ENCODE measurements around the gene COG1. TPM values are rescaled to one million over a fixed set of nuclear protein-coding genes. Genes with fewer than 3 reads are reported as not detected.

COG1 gene
- total and polyA plus RNA-seq, 2 donors (not counting 3 experiments of a cell fraction or from before 2014, with no cell fraction given) = 26.2 to 39.0 TPM

DNA sequence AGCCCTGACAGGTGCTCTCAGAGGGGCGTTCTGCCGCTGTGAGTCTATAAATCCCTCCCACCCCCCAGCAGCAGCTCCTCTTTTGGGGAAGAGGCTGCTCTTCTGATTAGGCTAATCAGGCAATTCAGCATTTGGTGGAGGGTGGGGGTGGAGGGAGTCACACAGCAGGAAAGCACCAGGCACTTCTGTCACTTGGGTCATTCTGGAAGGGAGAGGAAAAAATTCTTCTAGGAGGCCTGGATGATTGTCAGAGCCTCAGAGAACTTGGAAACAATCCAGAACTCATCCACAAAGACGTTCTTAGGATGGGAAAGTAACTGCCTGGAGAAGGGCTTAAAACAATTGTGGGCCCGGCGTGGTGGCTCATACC lies 35.3 kb upstream of the COG1 start:
- H3K4me1 ChIP-seq (ENCODE audit: control insufficient read depth, extremely low read depth, insufficient read depth, low read length) = no peaks in the 10 kb centered on the region
- H3K36me3 ChIP-seq (ENCODE audit: control insufficient read depth in 2 of 2, extremely low read depth in 1 of 2, insufficient read depth in 2 of 2, low read length in 2 of 2) = no peaks in the 10 kb centered on the region
- no peaks in the 10 kb centered on the region for H4K20me1 ChIP-seq (replicated peaks; ENCODE audit: control insufficient read depth, extremely low read depth, insufficient read depth, low read length)
- no peaks in the 10 kb centered on the region for H3K9me1 ChIP-seq (replicated peaks; ENCODE audit: control insufficient read depth, extremely low read depth, insufficient read depth, low read length)
- no TSS peak for BruUV-seq (replicated peaks)
- no peak overlapping the region for H2AFZ ChIP-seq (ENCODE audit: low read depth, low read length)
- peaks cover 8 to 11% of the 10 kb centered on the region in 2 experiments for H3K27me3 ChIP-seq (ENCODE audit: control insufficient read depth in 2 of 2, insufficient read depth in 2 of 2, low read length in 2 of 2)
- FAIRE-seq (no peak), DNase-seq (ENCODE audit: low read depth, low spot score) (no peak)
- TF ChIP-seq FOS (IDR thresholded peaks at IDR 0.05; ENCODE audit: borderline replicate concordance, insufficient read depth, low read length) = no peak
- TF ChIP-seq MYC (IDR thresholded peaks at IDR 0.05; ENCODE audit: low read depth, low read length) = no peak
- TF ChIP-seq, protein P1, sequence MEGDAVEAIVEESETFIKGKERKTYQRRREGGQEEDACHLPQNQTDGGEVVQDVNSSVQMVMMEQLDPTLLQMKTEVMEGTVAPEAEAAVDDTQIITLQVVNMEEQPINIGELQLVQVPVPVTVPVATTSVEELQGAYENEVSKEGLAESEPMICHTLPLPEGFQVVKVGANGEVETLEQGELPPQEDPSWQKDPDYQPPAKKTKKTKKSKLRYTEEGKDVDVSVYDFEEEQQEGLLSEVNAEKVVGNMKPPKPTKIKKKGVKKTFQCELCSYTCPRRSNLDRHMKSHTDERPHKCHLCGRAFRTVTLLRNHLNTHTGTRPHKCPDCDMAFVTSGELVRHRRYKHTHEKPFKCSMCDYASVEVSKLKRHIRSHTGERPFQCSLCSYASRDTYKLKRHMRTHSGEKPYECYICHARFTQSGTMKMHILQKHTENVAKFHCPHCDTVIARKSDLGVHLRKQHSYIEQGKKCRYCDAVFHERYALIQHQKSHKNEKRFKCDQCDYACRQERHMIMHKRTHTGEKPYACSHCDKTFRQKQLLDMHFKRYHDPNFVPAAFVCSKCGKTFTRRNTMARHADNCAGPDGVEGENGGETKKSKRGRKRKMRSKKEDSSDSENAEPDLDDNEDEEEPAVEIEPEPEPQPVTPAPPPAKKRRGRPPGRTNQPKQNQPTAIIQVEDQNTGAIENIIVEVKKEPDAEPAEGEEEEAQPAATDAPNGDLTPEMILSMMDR (IDR thresholded peaks at IDR 0.05; ENCODE audit: extremely low read depth in 1 of 2, insufficient read depth in 1 of 2, low read depth in 1 of 2, low read length in 2 of 2) = no peak
- TF ChIP-seq POLR2AphosphoS5 (IDR thresholded peaks at IDR 0.05; ENCODE audit: insufficient read depth, low read depth, low read length) = no peak
- TF ChIP-seq GATA2 (IDR thresholded peaks at IDR 0.05; ENCODE audit: insufficient read depth, insufficient read length, low read depth, low read length) = no peak
- TF ChIP-seq POLR2A (IDR thresholded peaks at IDR 0.05; ENCODE audit: low read depth, low read length) = no peak
- TF ChIP-seq, protein P2, sequence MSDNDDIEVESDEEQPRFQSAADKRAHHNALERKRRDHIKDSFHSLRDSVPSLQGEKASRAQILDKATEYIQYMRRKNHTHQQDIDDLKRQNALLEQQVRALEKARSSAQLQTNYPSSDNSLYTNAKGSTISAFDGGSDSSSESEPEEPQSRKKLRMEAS (IDR thresholded peaks at IDR 0.05; ENCODE audit: insufficient read depth, insufficient read length) = no peak
- TF ChIP-seq EZH2 (IDR thresholded peaks at IDR 0.05; ENCODE audit: borderline replicate concordance, low read depth, low read length, severe bottlenecking) = no peak
- no peak for TF ChIP-seq JUN (IDR thresholded peaks at IDR 0.05; ENCODE audit: borderline replicate concordance, insufficient read depth, insufficient read length, low read depth)
- dilution Hi-C loops (cut with MboI; ENCODE audit: extremely low pct_ligation_motif_present, low sequenced_read_pairs) (no loop called here), intact Hi-C loops (cut with micrococcal nuclease) (no loop called here)
- CTCF ChIA-PET = interaction anchor here (1.2 to 5.3 kb wide), 10 partner anchors 10 to 1434 kb away, joined by 3 to 223 read pairs (median 6); no protein-coding TSS in a partner anchor
- H3K9me3 ChIP-seq (replicated peaks; ENCODE audit: control insufficient read depth, insufficient read depth, low read length) = no peaks in the 10 kb centered on the region
- POLR2A ChIA-PET = no interaction called here
- no peak overlapping the region for H3K9ac ChIP-seq (replicated peaks; ENCODE audit: extremely low read depth, insufficient read depth, low read length)
- H3K79me2 ChIP-seq (ENCODE audit: control insufficient read depth, insufficient read depth, low read length) = no peaks in the 10 kb centered on the region
- H3K4me3 ChIP-seq (replicated peaks in 1 of 3; ENCODE audit: insufficient read depth in 1 of 3, low read depth in 1 of 3, low read length in 3 of 3) = no peak overlapping the region
- no peak overlapping the region for H3K27ac ChIP-seq (ENCODE audit: insufficient read depth, low read depth, low read length)
- no peak overlapping the region for H3K4me2 ChIP-seq (ENCODE audit: insufficient read depth, low read length)

Data from endothelial cell of umbilical vein (primary cell).